Activated CD4-positive, alpha-beta T cell treated with anti-CD3 and anti-CD28 coated beads for 24 hours (primary cell): ENCODE results near the gene WDR48.
A peak's percentile ranks its signal among the peaks of the same experiment; 100 is the strongest.

Source experiments
- DNase-seq, 2 donors: peaks; one replicate each; pipeline ENCODE4 v3.0.0-alpha.2; 2020; ENCODE audit warnings: low read depth in 2 of 2

Gene WDR48

DNA sequence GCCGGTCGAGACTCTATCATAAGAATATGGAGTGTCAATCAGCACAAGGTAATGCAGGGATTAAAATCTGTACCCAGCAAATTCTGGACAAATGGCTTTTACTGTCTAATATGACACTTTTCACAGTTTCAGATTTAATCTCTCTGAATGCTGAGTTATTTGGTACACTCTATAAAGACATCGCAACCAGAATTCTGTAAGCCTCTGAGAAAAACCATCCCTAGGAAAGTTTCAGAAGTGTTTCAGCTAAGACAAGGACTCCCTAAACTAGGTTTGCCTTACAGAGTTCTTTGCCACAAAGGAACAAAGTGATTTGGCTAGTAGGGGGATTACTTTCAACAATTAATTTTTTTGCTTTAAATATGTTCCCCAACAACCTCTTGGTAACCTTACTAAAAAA lies 11.3 kb downstream of the WDR48 start:
- DNase-seq, result no peak

DNA sequence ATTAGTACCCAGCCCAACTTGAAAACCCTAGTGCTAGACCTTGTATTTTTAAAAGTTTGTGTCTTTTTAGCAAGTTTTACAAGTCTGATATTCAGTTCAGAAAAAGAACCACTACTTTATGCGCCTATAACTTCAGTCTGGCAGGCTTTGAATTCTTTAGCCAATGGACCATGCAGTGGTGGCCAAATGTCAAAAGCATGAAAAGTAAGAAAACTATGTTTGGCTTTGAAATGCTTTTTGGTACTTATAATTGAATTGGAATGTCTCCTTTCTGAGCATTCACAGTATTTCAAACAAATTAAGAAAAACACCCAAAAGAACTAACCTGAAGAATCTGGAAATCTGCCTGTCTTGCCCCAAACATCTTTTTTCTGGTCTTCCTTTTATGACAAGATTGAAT lies 12.8 kb downstream of the WDR48 start:
- no peak for DNase-seq

DNA sequence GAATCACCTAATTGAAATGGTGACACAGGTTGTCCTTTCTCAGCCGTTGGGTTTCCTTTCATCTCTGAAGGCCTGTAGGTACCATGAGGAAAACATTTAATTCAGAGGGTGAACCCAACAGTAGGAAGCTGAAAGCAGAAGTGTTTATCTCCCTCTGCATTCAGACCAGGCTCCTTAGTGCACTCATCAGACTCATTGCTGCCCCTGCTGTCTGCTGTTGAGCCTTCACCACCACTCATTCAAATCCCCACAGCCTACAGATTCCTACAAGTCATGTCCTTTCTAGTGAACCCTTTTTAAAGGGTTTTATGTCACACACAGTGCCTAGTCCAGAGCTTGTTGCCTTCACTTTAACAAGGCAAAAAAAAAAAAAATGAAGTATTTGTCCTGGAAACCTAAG lies 13.4 kb downstream of the WDR48 start:
- peak in 1 of 2 donors; percentile 10 for DNase-seq

DNA sequence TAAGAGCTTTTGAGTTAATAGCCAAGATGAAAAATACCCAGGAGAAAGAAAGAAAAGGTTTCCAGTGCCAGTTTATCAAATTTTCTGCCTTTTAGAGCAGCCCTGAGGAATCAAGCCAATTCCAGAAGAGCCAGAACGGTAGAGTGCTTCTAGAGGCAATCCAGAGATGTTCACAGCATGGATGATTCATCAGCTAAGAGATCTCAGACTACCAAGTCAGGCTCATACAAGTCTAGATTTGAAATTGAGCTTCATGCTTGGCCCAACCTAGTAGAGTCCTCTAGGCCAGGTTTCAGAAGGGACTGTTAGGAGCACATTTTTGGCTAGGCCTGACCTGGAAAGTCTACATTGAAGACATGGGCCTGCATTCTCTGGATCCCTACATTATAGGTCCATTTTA lies 15.5 kb downstream of the WDR48 start:
- DNase-seq, result no peak

DNA sequence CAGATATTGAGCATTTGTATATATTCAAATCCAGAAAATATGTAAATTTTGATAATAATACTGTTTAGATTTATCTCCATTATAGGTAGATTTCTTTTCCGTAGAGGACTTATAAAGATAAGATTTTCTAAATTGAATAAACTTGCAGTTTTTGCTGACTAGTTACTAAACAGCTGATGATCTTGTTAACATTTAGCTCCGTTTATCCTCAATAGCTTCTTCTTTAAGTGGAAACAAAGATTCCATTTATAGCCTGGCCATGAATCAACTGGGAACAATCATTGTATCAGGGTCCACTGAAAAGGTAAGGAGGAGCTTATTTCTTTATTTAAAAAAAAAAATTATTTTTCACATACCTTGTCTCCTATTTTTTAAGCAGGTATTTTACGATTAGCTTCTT lies 16.7 kb downstream of the WDR48 start:
- no peak for DNase-seq

DNA sequence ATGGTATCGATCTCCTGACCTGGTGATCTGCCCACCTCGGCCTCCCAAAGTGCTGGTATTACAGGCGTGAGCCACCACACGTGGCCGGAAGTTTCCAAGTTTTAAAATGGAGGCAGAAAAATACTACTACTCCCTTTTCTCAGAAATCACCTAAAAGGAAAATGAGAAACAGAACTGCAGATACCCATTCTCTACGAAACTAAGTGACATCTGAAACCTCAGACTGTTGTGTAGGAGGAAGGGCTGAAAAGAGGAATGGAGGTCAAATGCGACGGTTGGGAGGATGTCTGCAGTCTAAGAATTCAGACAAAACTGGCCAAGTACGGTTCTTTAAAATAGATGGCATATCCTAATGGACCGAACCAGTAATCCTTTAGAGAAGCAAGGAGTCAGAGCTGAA lies 24.1 kb downstream of the WDR48 start:
- no peak for DNase-seq

DNA sequence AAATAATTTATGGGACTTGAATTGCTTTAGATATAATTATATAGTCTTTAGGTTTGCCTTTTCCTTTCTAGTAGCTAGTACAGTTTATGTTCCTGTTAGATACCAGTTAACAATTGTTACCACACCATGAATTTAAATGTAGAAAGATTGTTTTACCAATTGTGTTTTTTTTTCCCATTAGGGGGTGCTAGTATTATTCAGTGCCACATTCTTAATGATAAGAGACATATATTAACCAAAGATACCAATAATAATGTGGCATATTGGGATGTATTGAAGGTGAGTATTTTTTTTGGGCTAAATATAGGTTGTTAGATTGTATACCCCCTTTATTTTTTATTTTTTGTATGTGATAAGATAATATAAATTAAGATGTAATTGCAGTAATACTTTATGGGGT lies 27.7 kb downstream of the WDR48 start:
- DNase-seq, result no peak

DNA sequence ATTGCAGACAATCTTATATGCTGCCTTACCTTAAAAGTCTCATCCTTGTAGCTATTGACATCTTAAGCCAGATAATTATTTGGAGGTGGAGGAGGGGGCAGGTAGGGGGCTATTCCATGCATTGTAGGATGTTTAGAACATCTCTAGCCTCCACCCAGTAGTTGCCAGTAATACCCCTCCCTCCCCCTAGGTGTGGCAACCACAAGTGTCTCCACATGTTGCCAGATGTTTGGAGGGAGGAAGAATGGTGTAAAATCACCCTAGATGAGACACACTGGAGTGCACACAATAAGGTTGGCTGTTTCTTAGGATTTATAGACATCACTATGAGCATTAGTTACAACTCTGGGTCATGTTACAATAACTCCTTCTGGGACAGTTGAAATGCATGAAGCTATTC lies 28.2 kb downstream of the WDR48 start:
- no peak for DNase-seq

DNA sequence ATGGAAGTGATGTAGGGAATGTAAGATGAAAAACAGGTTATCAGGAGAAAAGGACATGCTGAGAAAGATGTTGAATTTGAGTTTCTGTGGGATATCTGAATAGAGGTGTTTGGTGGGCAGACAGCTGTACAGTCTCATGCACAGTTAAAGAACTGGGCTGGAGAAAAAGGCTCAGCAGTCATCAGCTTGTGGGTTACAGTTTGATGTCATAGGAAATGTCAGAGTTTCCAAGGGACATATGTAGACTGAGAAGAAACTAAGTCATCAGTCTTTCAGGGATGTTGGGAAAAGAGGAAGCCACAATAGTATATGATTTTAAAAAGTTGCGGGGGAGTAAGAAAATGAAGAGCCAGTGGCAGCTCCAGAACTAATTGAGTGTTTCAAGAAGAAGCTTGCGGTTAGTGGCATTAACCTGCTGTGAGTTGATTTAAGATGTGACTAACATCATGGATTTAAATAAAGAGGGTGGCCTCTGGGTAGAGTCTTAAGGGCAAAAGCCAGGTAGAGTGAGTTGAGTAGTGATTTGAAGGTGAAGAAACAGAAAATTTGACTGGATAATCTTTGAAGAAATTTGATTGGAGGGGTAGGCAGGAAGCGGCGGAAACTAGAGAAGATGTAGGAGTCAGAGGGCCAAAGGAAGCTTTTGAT lies 31.0 kb downstream of the WDR48 start:
- no peak for DNase-seq

DNA sequence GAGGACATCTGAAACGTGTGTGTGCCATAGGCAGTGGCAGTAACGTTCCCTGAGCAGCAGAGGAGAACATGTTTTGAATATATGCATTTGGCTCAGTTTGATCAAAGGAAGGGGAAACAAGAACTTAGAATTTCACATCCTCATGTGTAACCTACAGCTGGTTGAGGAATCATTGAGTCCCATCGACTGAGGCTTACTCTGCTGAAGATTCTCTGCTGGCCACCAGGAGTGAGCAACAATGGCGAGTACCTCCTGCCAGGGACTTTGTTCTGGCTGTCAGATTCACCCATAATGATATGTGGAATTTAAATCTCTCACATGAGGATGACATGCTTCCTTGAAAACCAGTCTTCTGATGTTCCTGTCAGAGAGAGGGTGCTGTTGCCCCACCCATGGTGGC lies 34.3 kb downstream of the WDR48 start:
- DNase-seq, result no peak

DNA sequence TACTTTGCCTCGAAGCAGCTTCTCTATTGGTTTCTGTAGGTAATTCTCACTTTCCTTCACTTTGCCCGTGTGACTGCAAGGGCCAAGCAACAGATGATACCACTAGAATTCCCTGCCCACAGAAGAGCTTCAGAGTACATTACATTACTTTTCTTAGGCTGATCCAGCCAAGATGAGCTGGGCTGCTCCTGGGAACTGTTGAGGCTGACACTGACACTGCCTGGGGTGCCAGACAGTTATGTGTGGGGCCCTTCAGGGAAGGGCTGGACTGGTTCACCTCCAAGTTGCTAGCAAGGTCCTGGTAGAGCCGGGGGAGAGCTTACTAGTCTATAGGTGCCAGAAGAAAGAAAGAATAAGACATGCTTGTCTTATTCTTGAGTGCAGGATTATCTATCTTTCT lies 36.6 kb downstream of the WDR48 start:
- DNase-seq, result no peak

DNA sequence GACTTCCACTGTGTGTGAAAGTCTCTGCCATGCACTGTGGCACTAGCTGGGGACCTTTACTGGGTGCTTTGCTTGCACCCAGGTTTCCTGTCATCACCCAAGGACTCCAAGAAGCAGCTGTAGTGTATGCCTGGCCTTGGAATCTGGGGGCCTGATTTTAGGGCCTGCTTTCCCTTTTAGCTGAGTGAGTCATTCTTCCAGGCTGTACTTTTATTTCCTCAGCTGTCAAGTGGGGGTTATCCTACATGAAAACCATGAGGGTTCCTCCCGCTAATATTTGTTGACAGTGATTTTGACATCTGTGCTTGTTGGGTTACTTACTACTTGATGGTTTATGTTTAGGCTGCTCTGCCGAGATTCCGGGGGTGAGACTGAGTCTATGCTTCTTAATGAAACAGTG lies 37.1 kb downstream of the WDR48 start:
- no peak for DNase-seq

DNA sequence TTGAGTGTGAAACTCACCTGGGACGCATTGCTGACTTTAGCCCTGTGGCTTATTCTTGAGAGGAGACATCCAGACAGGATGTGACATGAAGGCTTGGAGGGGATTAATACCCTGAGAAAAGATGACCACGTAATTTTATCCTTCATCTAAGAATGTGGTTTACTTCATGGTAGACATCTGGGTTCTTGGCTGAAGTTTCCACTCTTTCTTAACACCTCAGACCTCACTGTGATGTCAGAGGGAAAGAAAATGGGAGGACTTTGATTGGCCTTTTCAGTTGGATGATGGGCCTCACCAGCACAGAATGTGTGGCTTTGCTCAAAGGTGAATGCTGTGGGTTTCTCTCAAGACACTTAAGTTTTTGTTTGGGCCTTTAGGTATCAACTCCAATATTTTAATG lies 39.1 kb downstream of the WDR48 start:
- no peak for DNase-seq

DNA sequence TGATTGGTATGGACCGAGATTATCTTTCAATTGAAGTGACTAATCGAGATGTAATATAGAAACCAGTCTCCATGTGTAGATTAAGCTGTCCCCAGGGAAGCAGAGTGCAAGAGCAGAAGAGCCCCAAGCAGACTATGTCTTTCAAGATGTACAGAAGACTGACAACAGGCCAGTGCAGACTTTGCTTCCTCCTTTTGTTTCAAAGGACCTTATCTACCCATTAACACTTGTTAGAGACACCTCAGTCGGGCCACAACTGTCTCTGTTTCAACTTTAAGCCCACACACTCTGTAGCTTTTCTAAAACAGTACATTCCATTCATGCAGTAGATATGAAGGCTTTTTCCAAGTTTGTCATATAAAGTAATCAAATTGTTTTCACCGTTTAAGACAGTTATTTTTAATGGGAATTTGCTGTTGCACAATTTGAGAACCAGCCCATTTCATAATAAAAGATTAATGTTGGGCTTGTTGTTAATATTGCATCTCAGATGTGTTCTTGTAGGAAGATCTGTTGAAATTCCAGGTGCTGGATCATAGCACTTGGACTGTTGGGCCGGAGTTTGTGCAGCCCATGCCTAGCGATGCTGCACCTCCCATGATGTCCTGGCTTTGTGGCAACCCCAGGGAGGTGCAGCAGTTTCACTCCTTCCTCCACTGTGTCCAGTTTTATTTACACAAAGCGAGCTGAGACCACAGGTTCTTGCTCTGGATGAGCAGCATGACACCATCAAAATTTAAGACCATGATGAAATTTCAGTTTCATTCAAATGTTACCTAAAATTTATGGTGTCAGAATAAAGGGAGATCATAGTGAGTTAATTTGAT lies 43.2 kb downstream of the WDR48 start:
- no peak for DNase-seq

DNA sequence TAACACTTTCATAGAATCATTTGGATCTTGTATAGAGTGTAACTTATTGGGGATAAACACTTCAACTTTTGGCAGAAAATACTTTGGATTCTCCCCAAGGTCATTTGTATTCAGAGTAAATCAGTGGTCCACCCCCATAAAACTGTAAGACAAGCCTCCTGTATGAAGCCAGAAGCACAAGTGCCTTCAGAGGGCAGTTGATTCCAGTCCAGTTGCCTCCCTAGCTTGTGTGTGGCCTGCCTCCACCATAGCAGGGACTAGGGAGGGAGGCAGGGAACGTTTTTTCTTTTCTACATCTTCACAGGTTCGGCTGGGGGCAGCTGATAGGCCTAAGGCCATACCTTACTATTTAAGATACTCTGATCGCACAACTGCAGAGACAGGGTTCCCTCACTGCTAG lies 44.0 kb downstream of the WDR48 start:
- no peak for DNase-seq

DNA sequence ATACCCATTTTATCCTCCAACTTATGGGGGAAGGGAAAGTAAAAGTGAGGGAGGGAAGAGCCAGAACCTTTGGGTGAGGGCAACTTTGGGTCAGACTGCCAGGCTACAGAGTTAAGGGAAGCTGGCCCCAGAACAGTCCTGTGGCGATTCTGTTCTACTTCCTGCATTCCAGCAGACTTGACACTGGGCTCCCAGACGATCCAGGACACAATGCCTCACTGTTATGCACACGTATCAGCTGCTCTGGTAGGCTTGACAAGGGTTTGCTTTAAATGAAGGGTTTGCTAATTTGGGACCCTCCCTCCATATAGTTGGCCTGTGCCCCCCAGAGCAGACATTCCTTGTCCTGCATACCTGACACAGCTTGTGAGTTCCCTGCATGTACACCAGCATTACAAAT lies 45.0 kb downstream of the WDR48 start:
- no peak for DNase-seq

DNA sequence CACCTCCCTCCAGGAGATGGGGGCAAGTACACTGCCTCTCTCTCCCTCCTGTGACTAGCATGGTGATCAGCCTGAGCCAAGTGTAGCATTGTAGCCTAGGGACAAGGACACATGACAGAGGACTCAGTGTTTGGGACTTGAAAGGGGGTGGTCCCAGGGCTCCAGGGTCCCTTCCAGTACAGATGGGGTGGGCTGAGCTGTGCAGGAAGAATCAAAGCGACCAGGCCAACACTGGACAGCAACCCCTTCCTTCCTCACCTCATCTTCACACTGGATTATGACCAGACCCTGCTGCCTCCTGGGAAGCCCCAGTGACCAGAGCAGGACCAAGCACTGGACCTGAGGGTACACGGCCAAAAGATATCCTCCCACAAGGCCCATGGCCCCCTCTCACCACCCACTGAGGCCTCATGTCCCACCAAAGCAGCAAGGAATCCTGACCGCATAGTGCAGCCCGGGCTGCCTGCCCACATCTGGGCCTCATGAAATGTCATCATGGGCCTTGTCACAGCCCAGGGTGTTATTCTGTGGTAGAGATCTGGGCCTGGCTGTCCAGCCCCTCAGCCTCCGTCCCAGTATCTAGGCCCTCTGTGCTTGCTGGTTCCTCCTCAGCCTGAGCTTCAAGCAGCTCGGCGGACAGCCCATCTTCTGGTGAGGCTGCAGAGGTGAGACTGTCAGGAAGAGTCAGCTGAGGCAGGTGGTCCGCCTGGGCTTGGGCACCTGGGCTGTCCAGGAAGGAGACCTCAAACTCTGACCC lies 46.1 kb downstream of the WDR48 start:
- DNase-seq, result no peak

DNA sequence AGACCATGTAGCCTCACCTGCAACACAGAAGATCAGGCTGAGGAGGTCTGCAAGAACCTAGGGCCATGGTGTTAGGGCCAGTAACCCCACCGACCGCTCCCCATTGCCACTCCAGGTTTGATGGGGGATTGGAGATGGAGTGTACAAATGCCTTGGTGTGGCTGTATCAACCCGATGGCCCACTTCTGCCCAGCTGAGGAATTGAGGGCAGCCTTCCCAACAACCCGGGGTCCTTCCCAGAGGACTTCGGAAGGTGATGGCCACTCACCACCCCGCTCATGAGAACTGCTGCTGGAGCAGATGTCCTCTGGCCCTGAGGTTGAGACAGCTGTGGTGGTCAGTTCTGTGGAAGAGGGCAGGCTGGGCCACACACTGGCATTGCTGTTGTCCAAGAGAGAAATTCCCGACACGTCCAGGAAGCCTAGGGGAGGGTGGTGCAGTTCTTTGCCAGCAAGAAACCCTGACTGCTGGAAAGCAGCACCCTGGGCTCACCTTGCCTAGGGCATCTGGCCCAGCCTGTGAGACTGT lies 46.7 kb downstream of the WDR48 start:
- DNase-seq, result no peak

DNA sequence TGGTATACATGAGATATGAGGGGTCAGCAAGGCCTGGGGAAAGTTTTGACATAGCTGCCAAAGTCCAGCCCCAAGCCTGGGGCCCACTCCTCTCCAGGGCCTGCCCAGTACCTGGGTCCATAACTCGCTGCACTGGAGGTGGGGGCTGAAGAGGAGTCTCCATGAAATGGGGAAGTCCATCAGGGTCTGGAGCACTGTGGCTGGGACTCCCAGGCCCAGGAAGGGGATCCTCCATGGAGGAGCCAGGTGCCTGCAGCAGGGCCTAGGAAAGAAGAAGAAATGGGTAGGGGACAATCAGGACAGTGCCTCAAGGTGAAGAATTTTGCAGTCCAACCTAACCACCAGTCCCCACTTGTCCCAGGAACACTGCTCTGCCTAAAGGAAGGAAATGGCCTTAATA lies 47.4 kb downstream of the WDR48 start:
- DNase-seq, result no peak

DNA sequence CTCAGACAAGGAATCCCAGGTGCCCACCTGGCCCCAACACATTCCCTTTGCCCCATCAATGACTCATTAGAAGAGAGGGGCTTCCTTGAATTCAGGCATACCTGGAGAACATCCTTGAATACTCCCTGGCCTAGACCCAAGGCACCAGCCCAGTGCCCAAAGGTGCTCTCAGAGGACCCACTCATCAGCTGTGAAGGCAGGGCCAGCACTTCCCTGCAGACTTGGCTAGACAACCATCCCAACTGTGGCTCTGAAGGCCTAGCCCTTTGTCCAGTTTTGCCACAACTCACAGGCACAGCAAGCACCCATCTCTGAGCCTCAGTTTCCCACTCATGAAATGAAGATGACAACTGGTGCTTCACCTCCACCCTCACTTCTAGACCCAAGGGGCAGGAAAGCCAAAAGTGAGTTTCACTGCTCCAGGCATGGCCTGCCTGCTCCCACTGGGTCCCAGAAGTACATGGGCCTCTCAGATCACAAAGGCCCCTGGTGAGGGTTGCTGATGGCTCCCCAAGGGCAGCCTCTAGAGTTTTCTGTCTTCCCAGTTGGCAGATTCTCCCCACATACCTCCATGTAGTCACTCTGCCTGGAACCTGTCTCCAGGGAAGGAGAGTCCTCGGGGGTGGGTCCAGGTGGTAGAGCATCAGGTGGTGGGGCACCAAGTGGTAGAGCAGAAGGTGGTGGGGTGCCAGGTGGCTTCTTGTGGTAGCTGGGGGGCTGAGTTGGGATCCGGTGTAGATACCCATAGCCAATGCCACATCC lies 48.1 kb downstream of the WDR48 start:
- no peak for DNase-seq

DNA sequence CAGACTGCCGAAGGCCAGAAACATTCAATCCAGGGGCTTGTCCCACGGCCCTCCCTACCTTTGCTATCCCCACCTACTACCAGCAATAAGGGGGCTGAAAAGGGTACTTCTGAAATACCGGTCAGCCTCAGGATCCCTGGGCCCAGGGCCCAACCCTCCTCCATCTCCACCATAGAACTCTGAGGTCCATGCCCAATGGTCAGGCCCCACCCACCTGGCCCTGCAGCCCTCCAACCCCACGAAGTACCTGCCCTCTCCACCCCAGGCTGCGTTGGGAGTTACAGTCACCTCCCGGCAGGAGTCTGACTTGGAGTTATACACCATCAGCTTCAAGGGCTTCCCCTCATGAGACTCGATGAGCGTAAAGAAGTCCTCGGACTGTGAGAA lies 48.7 kb downstream of the WDR48 start:
- DNase-seq, result no peak
